Activated T-cell treated with anti-CD3 and anti-CD28 coated beads for 1 hour (primary cell): ENCODE measurements around the gene AKAP5.
A peak's percentile ranks its signal among the peaks of the same experiment; 100 is the strongest.
"Not testable (repeated sequence)": the region's sequence is repeated elsewhere in the genome, so short reads cannot be mapped to it uniquely, and the experiment has no call there.

Source experiments
- DNase-seq: peaks from one replicate; pipeline ENCODE4 v3.0.0-alpha.2; 2020; ENCODE audit warnings: low read depth

AKAP5 gene

GRCh38 chr14:64503434-64504309, 38.4 kb downstream of the AKAP5 start, which contains the start of gene ZBTB25:
ZBTB25 (minus strand) TSS chr14:64503838; CDS start chr14:64490533, 13,305 bp downstream.
- DNase-seq = peak; percentile 89

- DNase-seq = peak; percentile 69
Observed at GRCh38 chr14:64504310-64504896, 39.1 kb downstream of the AKAP5 start, which contains the start of gene ZBTB1. ZBTB1 (plus strand) TSS chr14:64504770; CDS start chr14:64521505, 16,735 bp downstream.

GRCh38 chr14:64504897-64505794, 39.8 kb downstream of the AKAP5 start:
- DNase-seq = peak; percentile 73

GRCh38 chr14:64506721-64507120, 41.4 kb downstream of the AKAP5 start:
- no peak for DNase-seq

DNA sequence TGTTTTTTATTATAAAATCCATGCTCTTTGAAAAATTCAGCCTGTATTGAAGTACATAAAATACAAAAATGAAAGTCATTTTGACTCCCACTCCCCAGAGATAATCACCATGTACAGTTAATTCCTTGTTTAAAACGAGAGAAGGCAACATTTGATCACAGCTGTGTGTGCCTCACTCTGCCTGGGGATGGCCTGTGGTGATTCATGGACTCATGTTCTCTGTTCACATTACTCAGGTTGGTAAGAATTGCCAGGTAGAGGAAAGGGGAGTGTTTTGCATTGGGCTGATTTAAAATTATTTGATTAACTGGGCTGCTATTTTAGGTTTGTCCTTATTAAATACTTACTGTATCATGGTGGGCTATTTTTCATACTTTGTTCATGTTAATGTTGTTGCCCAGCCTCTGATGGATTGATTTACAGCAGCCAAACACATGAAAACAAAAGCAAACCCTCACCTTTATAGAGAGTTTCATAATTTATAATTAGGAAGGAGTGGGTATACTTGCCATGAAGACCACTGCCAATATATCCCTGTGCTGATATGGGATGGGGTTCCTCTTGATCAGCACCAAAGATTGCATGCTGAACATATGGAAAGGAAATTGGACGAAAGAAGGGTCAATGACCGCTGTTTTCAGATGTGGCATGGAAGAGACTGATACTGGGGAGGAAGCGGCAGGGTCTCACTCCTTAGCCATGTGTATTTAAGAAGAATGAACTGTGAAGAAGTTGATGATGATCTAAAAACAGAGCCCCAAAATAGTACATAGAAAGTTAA, 42.3 kb downstream of the AKAP5 start:
- no peak for DNase-seq

GRCh38 chr14:64508215-64508776, 43.0 kb downstream of the AKAP5 start:
- no peak for DNase-seq

- DNase-seq = no peak
Observed at GRCh38 chr14:64509036-64509435, 43.7 kb downstream of the AKAP5 start.

DNA sequence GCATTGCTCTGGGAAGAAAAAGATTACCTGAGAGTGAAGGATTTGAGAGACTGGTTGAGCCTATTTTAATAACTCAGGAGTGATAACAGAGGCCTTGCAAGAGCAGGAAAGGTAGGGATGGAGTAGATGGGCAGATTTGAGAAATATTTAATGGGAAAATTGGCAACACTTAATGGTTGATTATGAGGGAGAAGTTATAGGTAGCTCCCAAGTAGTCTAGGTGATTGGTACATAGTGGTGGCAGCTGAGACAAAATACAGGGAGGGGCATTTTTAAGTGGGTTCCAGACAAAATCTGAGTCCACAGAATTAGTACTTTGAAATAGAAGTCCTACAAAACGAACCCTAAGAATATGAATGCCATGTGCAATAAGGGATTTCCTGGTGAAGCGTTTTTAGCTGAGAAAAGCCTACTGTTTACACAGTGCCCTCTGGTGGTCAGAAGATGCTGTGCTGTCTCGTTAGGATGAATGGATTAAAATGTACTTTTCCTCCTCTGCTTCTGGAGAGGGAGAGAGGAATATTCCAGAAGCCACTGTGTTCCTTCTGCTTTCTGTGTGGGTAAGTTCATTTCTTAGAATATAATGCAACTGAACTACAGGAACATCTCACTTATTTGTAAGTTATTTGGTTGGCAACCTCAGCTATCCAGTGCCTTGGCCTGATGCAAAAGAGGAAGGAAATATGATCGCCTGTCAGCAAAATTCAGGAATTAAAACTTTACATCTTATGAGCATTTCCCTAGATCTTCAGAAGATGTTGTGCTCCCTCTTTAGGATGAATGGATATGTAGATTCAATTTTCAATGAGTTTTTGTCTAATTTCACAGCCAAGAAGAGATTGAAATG, 45.7 kb downstream of the AKAP5 start:
- peak; percentile 53 for DNase-seq

DNA sequence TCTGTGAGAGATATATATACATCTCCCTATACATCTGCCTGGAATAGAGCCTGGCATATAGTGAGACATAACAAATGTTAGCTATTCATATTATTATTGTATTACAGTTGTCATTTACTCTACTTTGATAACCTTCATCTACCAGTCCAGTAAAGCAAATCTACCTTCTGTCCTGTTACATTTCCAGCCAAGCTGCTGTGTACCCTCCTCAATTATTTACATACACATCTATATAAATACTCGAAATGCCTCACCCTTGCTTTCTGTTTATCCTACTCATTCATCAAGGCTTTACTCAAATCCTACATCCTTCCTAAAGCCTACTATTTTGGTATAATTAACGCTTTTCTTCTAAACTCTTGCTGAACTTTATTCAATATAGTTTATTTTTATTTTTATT, 48.0 kb downstream of the AKAP5 start:
- DNase-seq = no peak

DNA sequence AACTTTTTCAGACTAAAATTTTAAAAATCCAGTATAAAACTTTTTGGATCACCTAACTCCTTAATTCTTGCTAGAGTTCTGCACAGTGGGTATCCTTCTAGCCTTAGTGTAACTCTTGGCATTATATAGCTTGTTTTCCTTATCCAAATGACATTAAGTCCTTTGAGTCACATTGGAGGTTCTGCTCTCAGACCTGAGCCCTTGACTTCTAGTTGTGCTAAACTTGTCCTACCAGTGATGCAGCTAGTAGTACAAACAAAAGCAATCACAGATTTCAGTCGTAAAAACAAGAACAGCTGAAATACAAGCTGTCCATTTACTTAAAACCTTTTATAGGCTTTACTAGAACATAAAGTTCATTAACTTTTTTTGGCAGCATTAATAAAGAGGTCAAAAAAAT, 49.8 kb downstream of the AKAP5 start:
- DNase-seq = no peak

GRCh38 chr14:64516969-64517368, 51.7 kb downstream of the AKAP5 start:
- DNase-seq = no peak

DNA sequence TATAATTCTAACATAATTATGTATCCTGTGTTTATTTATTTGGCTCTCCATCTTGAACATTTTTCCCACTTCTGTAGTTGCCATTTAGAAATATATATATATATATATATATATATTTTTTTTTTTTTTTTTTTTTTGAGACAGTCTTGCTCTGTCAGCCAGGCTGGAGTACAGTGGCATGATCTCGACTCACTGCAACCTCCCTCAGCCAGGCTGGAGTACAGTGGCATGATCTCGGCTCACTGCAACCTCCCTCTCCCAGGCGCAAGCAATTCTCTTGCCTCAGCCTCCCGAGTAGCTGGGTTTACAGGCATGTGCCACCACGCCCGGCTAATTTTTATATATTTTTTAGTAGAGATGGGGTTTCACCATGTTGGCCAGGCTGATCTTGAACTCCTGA, 52.4 kb downstream of the AKAP5 start:
- not testable (repeated sequence) for DNase-seq

DNA sequence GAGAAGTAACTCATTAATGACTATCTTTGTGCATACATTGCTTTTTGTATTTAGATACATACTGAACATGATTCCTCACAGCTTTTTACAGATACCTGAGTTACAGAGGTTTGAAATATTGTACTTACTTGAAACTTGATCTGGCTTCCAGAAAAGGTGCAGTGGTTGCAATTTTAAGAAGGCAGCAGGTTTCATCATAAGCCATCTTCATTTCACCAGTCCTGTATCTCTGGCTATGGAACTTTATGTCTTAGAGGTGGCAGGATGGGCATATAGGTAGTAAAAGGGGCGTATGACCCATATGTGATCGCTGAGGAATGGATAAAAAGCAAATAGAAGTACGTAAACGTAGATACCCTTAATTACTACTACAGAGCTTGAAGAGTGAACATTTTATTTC, 52.9 kb downstream of the AKAP5 start:
- no peak for DNase-seq

DNA sequence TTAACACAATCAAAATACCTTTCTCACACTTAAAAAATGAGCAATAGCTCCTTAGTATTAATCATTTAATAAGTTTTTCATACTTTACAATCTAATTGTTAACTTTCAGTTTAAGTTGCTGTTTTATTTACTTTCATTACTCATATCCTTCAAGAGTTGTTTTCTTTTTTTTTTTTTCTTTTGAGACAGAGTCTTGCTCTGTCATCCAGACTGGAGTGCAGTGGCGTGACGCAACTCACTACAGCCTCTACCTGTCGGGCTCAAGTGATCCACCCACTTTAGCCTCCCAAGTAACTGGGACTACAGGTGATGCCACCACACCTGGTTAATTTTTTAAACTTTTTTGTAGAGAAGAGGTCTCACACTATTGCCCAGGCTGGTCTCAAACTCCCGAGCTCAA, 55.4 kb downstream of the AKAP5 start:
- DNase-seq = no peak

GRCh38 chr14:64522591-64523355, 57.5 kb downstream of the AKAP5 start:
- no peak for DNase-seq
